GM18499 (cell line): ENCODE data around the gene PCDHGC3.

Source experiments
- ATAC-seq: cut with Tn5 transposase; IDR thresholded peaks from one replicate; pipeline ENCODE4 v1.9.1; 2021; ENCODE audit warnings: moderate number of reproducible peaks; ENCODE audit not compliant: insufficient read depth, unreplicated experiment

The PCDHGC3 gene

DNA sequence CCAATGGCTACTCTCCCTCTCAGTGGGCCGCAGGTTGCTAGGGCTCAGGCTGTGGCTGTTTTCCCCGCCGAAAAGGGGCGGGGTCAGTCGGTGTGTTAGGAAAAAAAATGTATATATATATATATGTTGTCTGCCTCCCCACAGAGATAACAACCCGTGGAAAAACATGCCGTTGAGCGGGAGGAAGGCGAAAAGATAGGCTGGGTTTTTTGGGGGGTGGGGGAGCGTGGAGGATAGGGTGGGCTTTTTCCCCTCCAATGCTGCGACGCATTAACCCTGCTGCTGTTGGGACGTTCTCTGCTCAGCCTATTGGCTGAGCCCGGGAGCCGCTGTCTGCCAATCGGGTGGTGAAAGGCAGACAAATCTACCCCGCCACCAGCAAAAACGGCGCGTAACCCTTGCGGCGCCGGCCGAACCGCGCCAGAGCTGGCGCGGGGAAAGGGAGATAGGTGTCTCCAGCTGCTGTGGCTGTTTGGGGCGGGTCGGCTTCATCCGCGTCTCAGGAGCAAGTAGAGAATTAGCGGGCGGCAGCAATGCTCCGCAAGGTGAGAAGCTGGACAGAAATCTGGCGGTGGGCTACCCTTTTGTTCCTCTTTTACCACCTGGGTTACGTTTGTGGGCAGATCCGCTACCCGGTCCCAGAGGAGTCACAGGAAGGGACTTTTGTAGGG lies 9.0 kb downstream of the PCDHGC3 start, which contains the start of gene PCDHGC4:
Gene PCDHGC4 (plus strand): TSS at position 390 of the 671 bp plus-strand sequence. CDS start 144 bp downstream, at position 534.
- no peak for ATAC-seq

- no peak for ATAC-seq
Observed at GRCh38 chr5:141485321-141486055, 9.7 kb downstream of the PCDHGC3 start.

DNA sequence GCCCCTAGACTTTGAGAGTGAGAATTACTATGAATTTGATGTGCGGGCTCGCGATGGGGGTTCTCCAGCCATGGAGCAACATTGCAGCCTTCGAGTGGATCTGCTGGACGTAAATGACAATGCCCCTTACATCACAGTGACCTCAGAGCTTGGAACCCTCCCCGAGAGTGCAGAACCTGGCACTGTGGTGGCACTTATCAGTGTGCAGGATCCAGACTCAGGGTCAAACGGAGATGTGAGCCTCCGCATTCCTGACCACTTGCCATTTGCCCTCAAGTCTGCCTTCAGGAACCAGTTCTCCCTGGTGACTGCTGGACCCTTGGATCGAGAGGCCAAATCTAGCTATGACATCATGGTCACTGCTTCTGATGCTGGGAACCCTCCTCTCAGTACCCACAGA lies 10.3 kb downstream of the PCDHGC3 start:
- ATAC-seq = no peak

- ATAC-seq = no peak
Observed at GRCh38 chr5:141487131-141487530, 11.4 kb downstream of the PCDHGC3 start.

DNA sequence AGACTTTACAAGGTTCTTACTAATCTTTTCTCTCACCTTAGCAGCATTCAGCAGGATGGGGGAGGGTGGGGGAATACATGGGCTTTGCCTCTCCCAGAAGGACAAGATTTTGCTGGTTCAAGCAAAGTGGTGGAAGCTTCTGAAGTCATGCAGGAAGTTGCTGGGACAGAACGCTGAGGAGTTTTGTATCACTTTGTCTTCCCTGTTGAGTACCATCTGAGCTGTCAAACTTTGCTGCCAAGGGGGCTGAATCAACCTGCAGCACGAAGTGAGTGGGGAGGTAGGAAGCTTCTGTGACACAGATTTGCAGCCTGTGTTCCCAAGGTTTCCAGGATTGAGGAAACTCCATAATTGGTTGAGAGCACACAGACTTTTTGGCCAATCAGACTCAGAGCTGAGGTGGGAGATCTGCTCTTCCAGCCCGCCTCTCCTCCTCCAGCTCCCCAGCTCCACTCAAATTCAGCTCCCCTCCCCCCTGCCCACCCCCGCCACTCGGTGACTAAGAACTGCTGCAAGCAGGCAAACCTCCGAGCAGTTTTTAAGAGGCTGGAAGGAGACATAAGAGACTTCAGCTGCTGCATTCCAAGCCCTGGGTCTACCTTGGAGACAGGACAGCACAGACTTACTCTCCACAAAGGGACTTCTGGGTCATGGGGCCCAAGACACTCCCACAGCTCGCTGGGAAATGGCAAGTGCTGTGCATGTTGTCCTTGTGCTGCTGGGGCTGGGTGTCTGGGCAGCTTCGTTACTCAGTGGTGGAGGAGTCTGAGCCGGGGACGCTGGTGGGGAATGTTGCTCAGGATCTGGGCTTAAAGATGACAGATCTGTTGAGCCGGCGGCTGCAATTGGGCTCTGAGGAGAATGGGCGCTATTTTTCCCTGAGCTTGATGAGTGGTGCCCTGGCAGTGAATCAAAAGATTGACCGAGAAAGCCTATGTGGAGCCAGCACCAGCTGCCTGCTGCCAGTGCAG lies 13.1 kb downstream of the PCDHGC3 start, which contains the start of gene PCDHGC5:
Gene PCDHGC5 (plus strand): TSS at position 491 of the 971 bp plus-strand sequence. CDS start 160 bp downstream, at position 651.
- ATAC-seq = no peak

- ATAC-seq = no peak
Observed at GRCh38 chr5:141489841-141490240, 14.1 kb downstream of the PCDHGC3 start.

DNA sequence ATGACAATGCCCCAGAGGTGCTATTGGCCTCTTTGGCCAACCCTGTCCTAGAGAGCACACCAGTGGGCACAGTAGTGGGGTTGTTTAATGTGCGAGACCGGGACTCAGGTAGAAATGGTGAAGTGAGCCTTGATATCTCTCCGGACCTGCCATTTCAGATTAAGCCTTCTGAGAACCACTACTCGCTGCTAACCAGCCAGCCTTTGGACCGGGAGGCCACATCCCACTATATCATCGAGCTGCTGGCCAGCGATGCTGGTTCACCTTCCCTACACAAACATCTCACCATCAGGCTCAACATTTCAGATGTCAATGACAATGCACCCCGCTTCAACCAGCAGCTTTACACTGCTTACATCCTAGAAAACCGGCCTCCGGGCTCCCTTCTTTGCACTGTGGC lies 14.5 kb downstream of the PCDHGC3 start:
- no peak for ATAC-seq

- no peak for ATAC-seq
Observed at GRCh38 chr5:141490771-141491170, 15.0 kb downstream of the PCDHGC3 start.

- no peak for ATAC-seq
Observed at GRCh38 chr5:141491323-141492167, 15.8 kb downstream of the PCDHGC3 start.

- ATAC-seq = no peak
Observed at GRCh38 chr5:141492168-141492885, 16.6 kb downstream of the PCDHGC3 start.

- no peak for ATAC-seq
Observed at GRCh38 chr5:141493500-141494422, 18.0 kb downstream of the PCDHGC3 start.

GRCh38 chr5:141494761-141495452 lies 19.1 kb downstream of the PCDHGC3 start:
- no peak for ATAC-seq

GRCh38 chr5:141495453-141495811 lies 19.7 kb downstream of the PCDHGC3 start:
- ATAC-seq = no peak

DNA sequence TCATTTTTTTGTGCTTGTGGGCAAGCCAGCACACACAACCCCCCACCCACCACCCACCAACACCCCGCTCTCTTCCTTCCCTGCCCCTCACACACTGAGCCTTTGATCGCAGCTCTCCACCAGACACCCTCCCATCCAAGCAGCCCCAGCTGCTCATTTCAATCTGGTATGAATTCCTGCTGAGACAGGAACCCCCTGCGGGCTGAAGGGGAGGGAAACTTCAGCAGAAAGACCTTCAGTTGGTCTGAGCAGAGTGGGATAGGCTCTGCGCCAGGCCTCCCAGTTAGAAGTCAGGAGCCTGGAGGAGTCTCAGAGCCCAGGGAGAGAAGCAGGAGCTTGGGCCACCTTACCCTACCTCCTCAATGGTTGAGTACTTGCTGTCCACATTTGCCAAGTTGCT lies 20.3 kb downstream of the PCDHGC3 start:
- no peak for ATAC-seq

- ATAC-seq = no peak
Observed at GRCh38 chr5:141501761-141502160, 26.0 kb downstream of the PCDHGC3 start.

DNA sequence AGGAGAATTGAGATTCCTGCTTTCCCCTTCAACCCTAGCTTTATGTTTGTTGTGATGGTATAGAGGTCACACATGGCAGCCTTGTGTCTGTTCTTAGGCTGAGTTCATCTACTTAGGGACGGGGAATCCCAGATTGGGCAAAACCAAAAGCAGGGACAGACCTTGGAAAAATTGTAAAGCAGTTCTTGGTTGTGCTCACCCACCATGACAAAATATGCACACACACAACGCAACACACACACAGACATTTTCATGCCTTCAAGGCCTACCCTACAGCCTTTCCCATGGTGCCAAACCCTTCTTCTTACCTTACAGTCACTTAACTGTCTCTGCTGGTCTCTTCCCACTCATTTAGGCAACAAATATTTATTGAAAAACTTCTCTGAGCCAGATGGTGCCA lies 27.9 kb downstream of the PCDHGC3 start:
- ATAC-seq = no peak

- ATAC-seq = no peak
Observed at GRCh38 chr5:141504216-141504615, 28.4 kb downstream of the PCDHGC3 start.
